ENCODE measurements around the gene TACSTD2. TPM values are rescaled to one million over a fixed set of nuclear protein-coding genes. Genes with fewer than 3 reads are reported as not detected.
"Not testable (repeated sequence)": the region's sequence is repeated elsewhere in the genome, so short reads cannot be mapped to it uniquely, and the experiment has no call there.

The TACSTD2 gene, protein sequence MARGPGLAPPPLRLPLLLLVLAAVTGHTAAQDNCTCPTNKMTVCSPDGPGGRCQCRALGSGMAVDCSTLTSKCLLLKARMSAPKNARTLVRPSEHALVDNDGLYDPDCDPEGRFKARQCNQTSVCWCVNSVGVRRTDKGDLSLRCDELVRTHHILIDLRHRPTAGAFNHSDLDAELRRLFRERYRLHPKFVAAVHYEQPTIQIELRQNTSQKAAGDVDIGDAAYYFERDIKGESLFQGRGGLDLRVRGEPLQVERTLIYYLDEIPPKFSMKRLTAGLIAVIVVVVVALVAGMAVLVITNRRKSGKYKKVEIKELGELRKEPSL
- total RNA-seq (2013), result 0.02 TPM
- polyA plus RNA-seq (1 to 10 TPM in 1 of 3 donors, not detected in 2; 3.2 TPM), polyA minus RNA-seq (6.9 and 8.1 TPM in 2 replicates), total RNA-seq (0.27 to 23.3 (median 1.3) reads per million in 11 experiments)

GRCh38 chr1:58576727-58577653 lies at the start of gene TACSTD2:
TACSTD2 (minus strand) TSS chr1:58577252; CDS start chr1:58577156, 96 bp downstream.
- H2AFZ ChIP-seq (ENCODE audit: insufficient read depth, low read depth, low read length, poor library complexity, severe bottlenecking), result peak within 1 kb of the TSS; percentile 92
- no peaks in the 10 kb centered on the region for H4K20me1 ChIP-seq (ENCODE audit: insufficient read depth, low read length)
- Mint-ChIP-seq H3K27ac (peak within 1 kb of the TSS in 2 of 7 donors; percentile 25 to 84), H3K36me3 (peaks cover 9 to 17% of the 10 kb centered on the region in 2 donors), H3K4me1 (peaks cover 26% of the 10 kb centered on the region), H3K4me3 (peak within 1 kb of the TSS; percentile 80 to 97), H3K9me3 (peaks cover 0 to 22% (median 8%) of the 10 kb centered on the region in 7 donors), H3K27me3 (ENCODE audit: low read depth in 3 of 3) (peaks cover 32 to 68% (median 57%) of the 10 kb centered on the region in 3 donors)
- no peaks in the 10 kb centered on the region for H3K36me3 ChIP-seq (replicated peaks in 1 of 2; ENCODE audit: control insufficient read depth in 1 of 2, insufficient read depth in 2 of 2, low read length in 2 of 2)
- H3K9ac ChIP-seq (ENCODE audit: insufficient read depth, low read length, poor library complexity, severe bottlenecking), result peak within 1 kb of the TSS; percentile 70
- peaks cover 5 to 65% of the 10 kb centered on the region in 2 donors for H3K27me3 ChIP-seq (ENCODE audit: control insufficient read depth in 2 of 2, insufficient read depth in 2 of 2, low read length in 2 of 2)
- H3K79me2 ChIP-seq (ENCODE audit: insufficient read depth, low read length), result peaks cover 49% of the 10 kb centered on the region
- peak within 1 kb of the TSS; percentile 79 for H3K4me2 ChIP-seq (replicated peaks; ENCODE audit: extremely low read depth, low read length, poor library complexity, severe bottlenecking)
- H3K9me3 ChIP-seq (replicated peaks in 1 of 2; ENCODE audit: control insufficient read depth in 1 of 2, insufficient read depth in 1 of 2, low read length in 2 of 2), result no peaks in the 10 kb centered on the region
- H3K4me3 ChIP-seq (replicated peaks in 1 of 3; ENCODE audit: low read depth in 2 of 3, low read length in 3 of 3), result peak within 1 kb of the TSS; percentile 19 to 80 (median 66)
- DNase-seq, result peak in 1 of 3 donors; percentile 6
- 17% methylated on average over 99 of the region's 107 CpGs for WGBS (ENCODE audit: insufficient coverage)
- H3K4me1 ChIP-seq (ENCODE audit: control insufficient read depth in 1 of 2, insufficient read depth in 2 of 2, low read length in 2 of 2), result peaks cover 24 to 51% of the 10 kb centered on the region in 2 donors
- TF ChIP-seq CTCF (IDR thresholded peaks at IDR 0.05), result no peak
- peak within 1 kb of the TSS in 1 of 2 donors; percentile 70 for H3K27ac ChIP-seq (ENCODE audit: low read depth in 1 of 2, low read length in 2 of 2)
- intact Hi-C loops (cut with micrococcal nuclease), result no loop called here

GRCh38 chr1:58626293-58626692 lies 49.2 kb upstream of the TACSTD2 start:
- H3K4me1 Mint-ChIP-seq, result peaks cover 9% of the 10 kb centered on the region
- H2AFZ ChIP-seq (ENCODE audit: insufficient read depth, low read depth, low read length, poor library complexity, severe bottlenecking), result no peak overlapping the region
- H3K4me2 ChIP-seq (replicated peaks; ENCODE audit: extremely low read depth, low read length, poor library complexity, severe bottlenecking), result no peak overlapping the region
- no peaks in the 10 kb centered on the region for H4K20me1 ChIP-seq (ENCODE audit: insufficient read depth, low read length)
- H3K36me3 ChIP-seq (replicated peaks in 1 of 2; ENCODE audit: control insufficient read depth in 1 of 2, insufficient read depth in 2 of 2, low read length in 2 of 2), result no peaks in the 10 kb centered on the region
- TF ChIP-seq CTCF (IDR thresholded peaks at IDR 0.05), result no peak
- no peaks in the 10 kb centered on the region for H3K79me2 ChIP-seq (ENCODE audit: insufficient read depth, low read length)
- peaks cover 0 to 4% of the 10 kb centered on the region in 2 donors for H3K9me3 ChIP-seq (replicated peaks in 1 of 2; ENCODE audit: control insufficient read depth in 1 of 2, insufficient read depth in 1 of 2, low read length in 2 of 2)
- peaks cover 0 to 8% (median 5%) of the 10 kb centered on the region in 7 donors for H3K9me3 Mint-ChIP-seq
- peaks cover 6 to 11% of the 10 kb centered on the region in 2 donors for H3K4me1 ChIP-seq (ENCODE audit: control insufficient read depth in 1 of 2, insufficient read depth in 2 of 2, low read length in 2 of 2)
- H3K27ac Mint-ChIP-seq, result no peak overlapping the region
- no peak overlapping the region for H3K9ac ChIP-seq (ENCODE audit: insufficient read depth, low read length, poor library complexity, severe bottlenecking)
- H3K4me3 Mint-ChIP-seq, result no peak overlapping the region
- no peaks in the 10 kb centered on the region for H3K27me3 ChIP-seq (ENCODE audit: control insufficient read depth in 2 of 2, insufficient read depth in 2 of 2, low read length in 2 of 2)
- no peak overlapping the region for H3K27ac ChIP-seq (ENCODE audit: low read depth in 1 of 2, low read length in 2 of 2)
- H3K36me3 Mint-ChIP-seq, result no peaks in the 10 kb centered on the region
- intact Hi-C loops (cut with micrococcal nuclease), result no loop called here
- H3K27me3 Mint-ChIP-seq (ENCODE audit: low read depth in 3 of 3), result peaks cover 2 to 7% (median 6%) of the 10 kb centered on the region in 3 donors
- no peak for DNase-seq
- H3K4me3 ChIP-seq (replicated peaks in 1 of 3; ENCODE audit: low read depth in 2 of 3, low read length in 3 of 3), result no peak overlapping the region

DNA sequence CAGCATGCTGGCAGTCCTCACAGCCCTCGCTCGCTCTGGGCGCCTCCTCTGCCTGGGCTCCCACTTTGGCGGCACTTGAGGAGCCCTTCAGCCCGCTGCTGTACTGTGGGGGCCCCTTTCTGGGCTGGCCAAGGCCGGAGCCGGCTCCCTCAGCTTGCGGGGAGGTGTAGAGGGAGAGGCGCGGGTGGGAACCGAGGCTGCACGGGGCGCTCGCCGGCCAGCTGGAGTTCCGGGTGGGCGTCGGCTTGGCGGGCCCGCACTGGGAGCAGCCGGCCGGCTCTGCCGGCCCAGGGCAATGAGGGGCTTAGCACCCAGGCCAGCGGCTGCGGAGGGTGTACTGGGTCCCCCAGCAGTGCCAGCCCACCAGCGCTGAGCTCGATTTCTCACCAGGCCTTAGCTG lies 46.2 kb upstream of the TACSTD2 start:
- H2AFZ ChIP-seq (ENCODE audit: insufficient read depth, low read depth, low read length, poor library complexity, severe bottlenecking); H3K9ac ChIP-seq (ENCODE audit: insufficient read depth, low read length, poor library complexity, severe bottlenecking); H3K36me3 ChIP-seq (replicated peaks in 1 of 2; ENCODE audit: control insufficient read depth in 1 of 2, insufficient read depth in 2 of 2, low read length in 2 of 2); H3K4me3 Mint-ChIP-seq; DNase-seq; H3K9me3 Mint-ChIP-seq; H3K36me3 Mint-ChIP-seq; H3K4me3 ChIP-seq (replicated peaks in 1 of 3; ENCODE audit: low read depth in 2 of 3, low read length in 3 of 3); H3K27ac Mint-ChIP-seq; H3K79me2 ChIP-seq (ENCODE audit: insufficient read depth, low read length); H4K20me1 ChIP-seq (ENCODE audit: insufficient read depth, low read length); H3K27me3 ChIP-seq (ENCODE audit: control insufficient read depth in 2 of 2, insufficient read depth in 2 of 2, low read length in 2 of 2); H3K4me2 ChIP-seq (replicated peaks; ENCODE audit: extremely low read depth, low read length, poor library complexity, severe bottlenecking); intact Hi-C loops (cut with micrococcal nuclease); H3K27me3 Mint-ChIP-seq (ENCODE audit: low read depth in 3 of 3); H3K9me3 ChIP-seq (replicated peaks in 1 of 2; ENCODE audit: control insufficient read depth in 1 of 2, insufficient read depth in 1 of 2, low read length in 2 of 2); H3K27ac ChIP-seq (ENCODE audit: low read depth in 1 of 2, low read length in 2 of 2): not testable (repeated sequence)
- H3K4me1 Mint-ChIP-seq, result peaks cover 39% of the 10 kb centered on the region
- H3K4me1 ChIP-seq (ENCODE audit: control insufficient read depth in 1 of 2, insufficient read depth in 2 of 2, low read length in 2 of 2), result peaks cover 36 to 41% of the 10 kb centered on the region in 2 donors
- 97% methylated on average over 23 of the region's 27 CpGs for WGBS (ENCODE audit: insufficient coverage)

All from CD14-positive monocyte (primary cell).